HCT116 (cell line): ENCODE results near the gene IFNGR2. TPM values are rescaled to one million over a fixed set of nuclear protein-coding genes. Genes with fewer than 3 reads are reported as not detected.

Experiments used
- ATAC-seq: fragments of 200-7000 bp; cut with Tn5 transposase; 2 replicates; pipeline ENCODE4 v1.9.1; 2020; ENCODE audit warnings: mild to moderate bottlenecking, moderate library complexity
- BruUV-seq: library from RNA; stranded (reverse); fragments of 400-500 nt; replicated peaks from 2 replicates; lab custom pipeline; 2021; lab: Mats Ljungman, UMichigan
- CTCF ChIA-PET: fragments of 300-600 bp; sonication (Branson Sonifier 250); formaldehyde crosslinking; loops from one replicate; lab custom pipeline; 2021; ENCODE audit warnings: antibody characterized with exemption; lab: Charles Lee
- POLR2A ChIA-PET: fragments of 300-600, 350-600 bp; sonication (Branson Sonifier 250); formaldehyde crosslinking; loops from one replicate; lab custom pipeline; 2021; ENCODE audit warnings: antibody characterized with exemption; lab: Charles Lee
- RAD21 ChIA-PET, 2 experiments: fragments of 300-600 bp; sonication (Branson Sonifier 250); formaldehyde crosslinking; loops; one replicate each; lab custom pipeline; 2023; ENCODE audit warnings: low total read pairs in 2 of 2; ENCODE audit not compliant: uncharacterized antibody in 2 of 2, unreplicated experiment in 2 of 2, low non-redundant PET in 1 of 2; lab: Charles Lee
- DNase-seq: peaks from one replicate; pipeline ENCODE4 v3.0.0-alpha.2; 2010; ENCODE audit warnings: low read depth, low spot score
- H2AFZ ChIP-seq: fragments of 200-600 bp; shearing (Covaris generic), sonication (generic); 2 replicates; pipeline ENCODE4 v1.6.1; 2017; ENCODE audit warnings: low read depth, mixed run types, mixed read lengths, antibody characterized with exemption, low read length; ENCODE audit not compliant: poor library complexity, severe bottlenecking
- H3K27ac ChIP-seq: 2 replicates; pipeline ENCODE4 v1.5.1; 2012; ENCODE audit warnings: low read depth, low read length
- H3K27me3 ChIP-seq: fragments of 200-600 bp; sonication (generic); 2 replicates; pipeline ENCODE4 v1.6.1; 2016; ENCODE audit warnings: mixed run types, low read length, mixed read lengths; ENCODE audit not compliant: insufficient read depth
- H3K36me3 ChIP-seq, 2 experiments: fragments of 200-500 bp in 1 of 2; fragments of 200-600 bp in 1 of 2; sonication (Bioruptor generic) in 1 of 2; sonication (generic) in 1 of 2; 2 replicates each; pipeline versions ENCODE4 v1.5.1 to v1.6.1; 2014 to 2016; ENCODE audit warnings: low read length in 2 of 2, inconsistent platforms in 1 of 2, mixed read lengths in 1 of 2, mixed run types in 1 of 2; ENCODE audit not compliant: insufficient read depth in 2 of 2, control insufficient read depth in 1 of 2
- H3K4me1 ChIP-seq, 2 experiments: fragments of 200-600 bp in 1 of 2; sonication (generic) in 1 of 2; 2 replicates each; pipeline versions ENCODE4 v1.5.1 to v1.6.1; 2012 to 2017; ENCODE audit warnings: low read length in 2 of 2, inconsistent platforms in 1 of 2, mild to moderate bottlenecking in 1 of 2, mixed read lengths in 1 of 2, mixed run types in 1 of 2, moderate library complexity in 1 of 2; ENCODE audit not compliant: insufficient read depth in 2 of 2, control insufficient read depth in 1 of 2
- H3K4me2 ChIP-seq: fragments of 200-600 bp; sonication (generic); 2 replicates; pipeline ENCODE4 v1.6.1; 2017; ENCODE audit warnings: mixed run types, low read length, mixed read lengths
- H3K4me3 ChIP-seq, 2 experiments: fragments of 200-600 bp in 1 of 2; sonication (generic) in 1 of 2; replicated peaks in 1 of 2; 2 replicates each; pipeline ENCODE4 v1.5.1; 2011 to 2016; ENCODE audit warnings: low read length in 2 of 2, control low read depth in 1 of 2, low read depth in 1 of 2, mild to moderate bottlenecking in 1 of 2, mixed read lengths in 1 of 2, mixed run types in 1 of 2
- H3K79me2 ChIP-seq: fragments of 200-600 bp; sonication (generic); 2 replicates; pipeline ENCODE4 v1.6.1; 2017; ENCODE audit warnings: mild to moderate bottlenecking, mixed run types, low read length, moderate library complexity, mixed read lengths; ENCODE audit not compliant: insufficient read depth
- H3K9ac ChIP-seq: fragments of 200-600 bp; sonication (generic); 2 replicates; pipeline ENCODE4 v1.6.1; 2016; ENCODE audit warnings: low read length, mixed read lengths
- H3K9me2 ChIP-seq: fragments of 200-600 bp; sonication (generic), shearing (Covaris generic); 2 replicates; pipeline ENCODE4 v1.6.1; 2017; ENCODE audit warnings: mixed run types, mild to moderate bottlenecking, moderate library complexity; ENCODE audit not compliant: insufficient read depth
- H3K9me3 ChIP-seq, 2 experiments: fragments of 200-500 bp in 1 of 2; fragments of 200-600 bp in 1 of 2; sonication (Bioruptor generic) in 1 of 2; sonication (generic) in 1 of 2; 2 replicates each; pipeline ENCODE4 v1.6.1; 2014 to 2017; ENCODE audit warnings: low read length in 2 of 2, mixed read lengths in 2 of 2, inconsistent platforms in 1 of 2, low read depth in 1 of 2, mild to moderate bottlenecking in 1 of 2, mixed run types in 1 of 2, moderate library complexity in 1 of 2; ENCODE audit not compliant: control insufficient read depth in 1 of 2, insufficient read depth in 1 of 2
- H4K20me1 ChIP-seq: fragments of 200-600 bp; sonication (generic), shearing (Covaris generic); 2 replicates; pipeline ENCODE4 v1.6.1; 2017; ENCODE audit warnings: mixed run types, mild to moderate bottlenecking, moderate library complexity; ENCODE audit not compliant: insufficient read depth
- CBX3 ChIP-seq: IDR thresholded peaks from 2 replicates; pipeline ENCODE4 v1.6.1; 2012; ENCODE audit warnings: low read depth
- EZH2 ChIP-seq: fragments of 200-600 bp; sonication (generic); IDR thresholded peaks from 2 replicates; pipeline ENCODE4 v1.6.1; 2017; ENCODE audit warnings: antibody characterized with exemption, mixed run types
- EZH2phosphoT487 ChIP-seq: fragments of 200-600 bp; IDR thresholded peaks from 2 replicates; pipeline ENCODE4 v1.6.1; 2018; ENCODE audit warnings: antibody characterized with exemption, borderline replicate concordance
- FOSL1 ChIP-seq: IDR thresholded peaks from 2 replicates; pipeline ENCODE4 v1.6.1; 2012; ENCODE audit warnings: low read depth
- SIN3A ChIP-seq: IDR thresholded peaks from 2 replicates; pipeline ENCODE4 v1.6.1; 2012; ENCODE audit warnings: low read depth
- SRF ChIP-seq: IDR thresholded peaks from 2 replicates; pipeline ENCODE4 v1.6.1; 2012; ENCODE audit warnings: low read depth
- YY1 ChIP-seq: IDR thresholded peaks from 2 replicates; pipeline ENCODE4 v1.6.1; 2011; ENCODE audit warnings: low read length, low read depth, moderate library complexity, mild to moderate bottlenecking; ENCODE audit not compliant: insufficient replicate concordance; ENCODE audit errors: extremely low read depth
- intact Hi-C: fragments of 100-400 bp; cut with micrococcal nuclease; formaldehyde crosslinking; loops from 2 replicates; pipeline ENCODE4 v1.10.0; 2022
- total RNA-seq: library from RNA; stranded (reverse); gene quantifications from one replicate; pipeline ENCODE4 v1.2.1, GENCODE V29; 2021; ENCODE audit not compliant: unreplicated experiment

IFNGR2 gene
- total RNA-seq, 1 experiment from 2014 or later: 44.6 TPM

DNA sequence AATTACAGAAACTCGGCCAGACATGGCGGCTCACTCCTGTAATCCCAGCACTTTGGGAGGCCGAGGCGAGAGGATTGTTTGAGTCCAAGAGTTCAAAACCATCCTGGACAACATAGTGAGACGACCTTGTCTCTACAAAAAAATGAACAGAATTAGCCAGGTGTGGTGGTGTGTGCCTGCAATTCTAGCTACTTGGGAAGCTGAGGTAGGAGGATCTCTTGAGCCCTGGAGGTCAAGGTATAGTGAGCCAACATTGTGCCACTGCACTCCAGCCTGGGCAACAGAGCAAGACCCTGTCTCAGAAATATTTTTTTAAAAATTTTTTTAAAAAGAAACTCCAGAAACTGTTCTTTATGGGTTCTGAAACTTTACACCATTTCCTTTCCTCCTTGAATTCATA, 38.4 kb upstream of the IFNGR2 start:
- TF ChIP-seq SIN3A (no peak), EZH2phosphoT487 (no peak), EZH2 (no peak)
- ChIA-PET RAD21 (no interaction called here), CTCF (no interaction called here), POLR2A (no interaction called here)
- DNase-seq (no peak), ATAC-seq (no peak)
- BruUV-seq: no TSS peak
- Histone ChIP-seq H3K4me2 (no peak overlapping the region), H3K4me1 (peaks cover 10 to 15% of the 10 kb centered on the region in 2 experiments), H3K9me3 (peaks cover 12 to 21% of the 10 kb centered on the region in 2 experiments; a peak in 2 of 4 replicates), H3K27ac (no peak overlapping the region), H3K9me2 (no peaks in the 10 kb centered on the region), H2AFZ (no peak overlapping the region), H3K9ac (no peak overlapping the region), H3K36me3 (no peaks in the 10 kb centered on the region), H4K20me1 (no peaks in the 10 kb centered on the region), H3K79me2 (no peaks in the 10 kb centered on the region), H3K4me3 (no peak overlapping the region), H3K27me3 (no peaks in the 10 kb centered on the region)
- intact Hi-C loops: no loop called here

DNA sequence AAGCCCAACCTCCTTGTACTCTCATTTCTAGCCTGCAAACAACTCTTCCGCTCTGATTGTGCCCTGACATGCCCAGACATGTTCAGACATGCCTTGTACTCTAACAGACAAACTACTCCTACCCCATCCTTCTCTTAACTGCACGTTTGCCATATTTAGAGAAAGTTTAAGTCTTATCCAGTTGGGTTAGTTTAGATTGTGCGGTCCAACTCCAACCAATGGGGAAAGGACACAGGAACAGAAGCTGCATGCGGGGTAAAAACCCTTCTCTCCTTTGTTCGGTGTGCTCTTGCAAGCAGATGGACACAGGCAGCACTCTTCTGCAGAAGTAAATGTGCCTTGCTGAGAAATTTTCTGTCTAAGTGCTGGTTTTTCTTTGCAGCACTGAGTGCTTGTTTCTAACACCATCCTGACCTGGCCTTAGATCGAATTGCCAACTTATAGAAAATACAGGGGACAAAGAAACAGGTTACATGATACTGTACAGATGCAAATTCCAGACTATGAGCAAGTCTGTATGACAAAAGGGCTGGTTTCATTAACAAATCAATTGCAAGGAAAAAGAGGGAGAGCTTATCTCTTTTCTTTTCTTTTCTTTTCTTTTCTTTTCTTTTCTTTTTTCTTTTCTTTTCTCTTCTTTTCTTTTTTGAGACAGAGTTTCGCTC, 35.8 kb upstream of the IFNGR2 start:
- Histone ChIP-seq H3K9me3 (peaks cover 12 to 21% of the 10 kb centered on the region in 2 experiments; a peak in 2 of 4 replicates), H3K4me1 (no peaks in the 10 kb centered on the region), H3K27ac (peak overlapping the region; percentile 55), H4K20me1 (no peaks in the 10 kb centered on the region), H3K4me2 (no peak overlapping the region), H3K4me3 (no peak overlapping the region), H3K9me2 (no peaks in the 10 kb centered on the region), H3K9ac (no peak overlapping the region), H3K79me2 (no peaks in the 10 kb centered on the region), H3K27me3 (no peaks in the 10 kb centered on the region), H2AFZ (no peak overlapping the region), H3K36me3 (no peaks in the 10 kb centered on the region)
- ChIA-PET POLR2A (no interaction called here), CTCF (no interaction called here), RAD21 (no interaction called here)
- TF ChIP-seq FOSL1: no peak
- TF ChIP-seq YY1: no peak
- TF ChIP-seq SRF: no peak
- peak; percentile 96 for TF ChIP-seq CBX3
- no TSS peak for BruUV-seq
- intact Hi-C loops: no loop called here
- no peak for DNase-seq
- no peak for ATAC-seq
